Neural cell (in vitro differentiated cells): ENCODE measurements around the gene C22orf39. TPM values are rescaled to one million over a fixed set of nuclear protein-coding genes. Genes with fewer than 3 reads are reported as not detected.

Experiments
- H2AFZ ChIP-seq: fragments of 200-600, 300-800 bp; sonication (generic), shearing (Covaris generic); 2 replicates; pipeline ENCODE4 v1.6.0; 2014; ENCODE audit warnings: low read depth, mild to moderate bottlenecking, antibody characterized with exemption, low read length, moderate library complexity
- H3F3A ChIP-seq: fragments of 200-600 bp; shearing (Covaris generic); 2 replicates; pipeline ENCODE4 v1.6.1; 2016; ENCODE audit warnings: mild to moderate bottlenecking, moderate library complexity, mixed read lengths, antibody characterized with exemption, low read length; ENCODE audit not compliant: insufficient read depth, poor library complexity, severe bottlenecking
- H3K27ac ChIP-seq: fragments of 200-600, 300-800 bp; sonication (generic), shearing (Covaris generic); 2 replicates; pipeline ENCODE4 v1.5.1; 2014; ENCODE audit warnings: mild to moderate bottlenecking, low read length, moderate library complexity
- H3K27me3 ChIP-seq: fragments of 300-800, 200-600 bp; sonication (generic), shearing (Covaris generic); 2 replicates; pipeline ENCODE4 v1.6.0; 2014; ENCODE audit warnings: mild to moderate bottlenecking, low read depth, low read length, moderate library complexity; ENCODE audit not compliant: insufficient read depth
- H3K36me3 ChIP-seq: fragments of 300-800, 200-600 bp; sonication (generic), shearing (Covaris generic); 2 replicates; pipeline ENCODE4 v1.5.1; 2014; ENCODE audit warnings: mild to moderate bottlenecking, antibody characterized with exemption, low read length, moderate library complexity; ENCODE audit not compliant: insufficient read depth
- H3K4me2 ChIP-seq: fragments of 300-800, 200-600 bp; sonication (generic), shearing (Covaris generic); 2 replicates; pipeline ENCODE4 v1.6.0; 2014; ENCODE audit warnings: mild to moderate bottlenecking, low read length
- H3K4me3 ChIP-seq: fragments of 300-800, 200-600 bp; sonication (generic), shearing (Covaris generic); 2 replicates; pipeline ENCODE4 v1.5.1; 2014; ENCODE audit warnings: mild to moderate bottlenecking, low read length, moderate library complexity
- H3K79me2 ChIP-seq: fragments of 200-600 bp; shearing (Covaris generic); replicated peaks from 2 replicates; pipeline ENCODE4 v1.6.0; 2014; ENCODE audit warnings: mild to moderate bottlenecking, low read length, moderate library complexity; ENCODE audit not compliant: insufficient read depth
- H3K9ac ChIP-seq: fragments of 300-800, 200-600 bp; sonication (generic), shearing (Covaris generic); 2 replicates; pipeline ENCODE4 v1.6.1; 2016; ENCODE audit warnings: mild to moderate bottlenecking, low read length, mixed read lengths
- H3K9me2 ChIP-seq: fragments of 200-600 bp; shearing (Covaris generic); 2 replicates; pipeline ENCODE4 v1.6.1; 2016; ENCODE audit warnings: mild to moderate bottlenecking, low read length, mixed read lengths; ENCODE audit not compliant: insufficient read depth
- H3K9me3 ChIP-seq: fragments of 200-600, 300-800 bp; sonication (generic), shearing (Covaris generic); 2 replicates; pipeline ENCODE4 v1.6.1; 2016; ENCODE audit warnings: mild to moderate bottlenecking, mixed run types, low read length, moderate library complexity, mixed read lengths
- H4K20me1 ChIP-seq: fragments of 200-600 bp; shearing (Covaris generic); 2 replicates; pipeline ENCODE4 v1.6.1; 2016; ENCODE audit warnings: mild to moderate bottlenecking, mixed run types; ENCODE audit not compliant: insufficient read depth
- CTCF ChIP-seq: fragments of 450-650 bp; IDR thresholded peaks from 2 replicates; pipeline ENCODE4 v1.5.1; 2014; ENCODE audit warnings: antibody characterized with exemption, mild to moderate bottlenecking, moderate library complexity; ENCODE audit not compliant: poor library complexity, severe bottlenecking
- EP300 ChIP-seq: fragments of 450-650 bp; conservative IDR thresholded peaks from 2 replicates; pipeline ENCODE4 v1.6.1; 2014; ENCODE audit warnings: antibody characterized with exemption, mild to moderate bottlenecking, moderate library complexity; ENCODE audit not compliant: poor library complexity, severe bottlenecking
- EZH2 ChIP-seq: fragments of 200-600, 300-800 bp; shearing (Covaris generic), sonication (generic); IDR thresholded peaks from 2 replicates; pipeline ENCODE4 v1.6.1; 2014; ENCODE audit warnings: antibody characterized with exemption, low read length, borderline replicate concordance, mild to moderate bottlenecking; ENCODE audit not compliant: insufficient read depth, poor library complexity, severe bottlenecking
- MXI1 ChIP-seq: fragments of 450-650 bp; conservative IDR thresholded peaks from 2 replicates; pipeline ENCODE4 v1.6.1; 2014; ENCODE audit warnings: antibody characterized with exemption, mild to moderate bottlenecking; ENCODE audit not compliant: poor library complexity, severe bottlenecking
- POLR2AphosphoS5 ChIP-seq: IDR thresholded peaks from 2 replicates; pipeline ENCODE4 v1.6.1; 2012
- RAD21 ChIP-seq: fragments of 450-650 bp; conservative IDR thresholded peaks from 2 replicates; pipeline ENCODE4 v1.6.1; 2014; ENCODE audit warnings: antibody characterized with exemption, mild to moderate bottlenecking, moderate library complexity
- REST ChIP-seq: IDR thresholded peaks from 2 replicates; pipeline ENCODE4 v1.6.1; 2012; ENCODE audit warnings: borderline replicate concordance
- SMC3 ChIP-seq: fragments of 450-650 bp; conservative IDR thresholded peaks from 2 replicates; pipeline ENCODE4 v1.6.1; 2014; ENCODE audit warnings: antibody characterized with exemption, mild to moderate bottlenecking, moderate library complexity; ENCODE audit not compliant: poor library complexity
- TAF1 ChIP-seq: IDR thresholded peaks from 2 replicates; pipeline ENCODE4 v1.6.1; 2012; ENCODE audit warnings: low read depth
- polyA plus RNA-seq: library from polyadenylated mRNA; depleted of rRNA; stranded (reverse); fragments of >200 nt; gene quantifications from 2 replicates; pipeline ENCODE4 v1.2.3, GENCODE V29; 2014

The C22orf39 gene
- polyA plus RNA-seq, 1 donor from 2014 or later: 94.9 TPM

- no peaks in the 10 kb centered on the region for H3K79me2 ChIP-seq
- H3K4me2 ChIP-seq: no peak overlapping the region
- no peak overlapping the region for H3K27ac ChIP-seq
- no peaks in the 10 kb centered on the region for H3K9me2 ChIP-seq
- TF ChIP-seq POLR2AphosphoS5 (no peak), SMC3 (no peak), REST (no peak), RAD21 (no peak), MXI1 (no peak), EP300 (no peak), EZH2 (no peak), CTCF (no peak), TAF1 (no peak)
- H3K9ac ChIP-seq: no peak overlapping the region
- no peak overlapping the region for H3K4me3 ChIP-seq
- no peaks in the 10 kb centered on the region for H4K20me1 ChIP-seq
- H3F3A ChIP-seq: no peaks in the 10 kb centered on the region
- H2AFZ ChIP-seq: no peak overlapping the region
- H3K27me3 ChIP-seq: no peaks in the 10 kb centered on the region
- H3K36me3 ChIP-seq: no peaks in the 10 kb centered on the region
- no peaks in the 10 kb centered on the region for H3K9me3 ChIP-seq
Observed at GRCh38 chr22:19461506-19461905, 14.0 kb upstream of the C22orf39 start.

DNA sequence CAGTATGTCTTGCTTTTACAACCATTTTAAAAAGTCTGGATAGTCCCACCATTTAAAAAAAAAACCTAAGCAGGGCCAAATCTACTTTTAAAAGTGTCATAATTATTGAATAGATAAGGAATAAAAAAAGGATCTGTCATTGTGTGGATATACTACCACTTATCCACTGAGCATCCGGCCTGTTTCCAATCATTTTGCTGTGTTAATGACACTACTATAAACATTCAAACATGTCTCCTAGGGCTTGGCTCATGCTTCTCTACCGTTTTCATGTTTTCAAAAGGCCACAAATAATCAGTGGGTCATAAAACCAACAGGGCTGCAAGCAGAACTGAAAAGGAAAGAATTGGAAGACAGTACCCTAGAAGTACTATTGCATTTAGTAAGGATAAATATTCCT is 12.5 kb upstream of the C22orf39 start:
- Histone ChIP-seq H3K36me3 (peaks cover 7% of the 10 kb centered on the region), H3K4me3 (no peak overlapping the region), H3K4me2 (no peak overlapping the region), H3K27me3 (no peaks in the 10 kb centered on the region), H3F3A (no peaks in the 10 kb centered on the region), H4K20me1 (no peaks in the 10 kb centered on the region), H3K9me3 (no peaks in the 10 kb centered on the region), H3K27ac (no peak overlapping the region), H3K9me2 (no peaks in the 10 kb centered on the region), H2AFZ (no peak overlapping the region), H3K9ac (no peak overlapping the region), H3K79me2 (no peaks in the 10 kb centered on the region)
- no peak for TF ChIP-seq RAD21
- TF ChIP-seq SMC3: no peak
- no peak for TF ChIP-seq CTCF
- TF ChIP-seq TAF1: no peak
- no peak for TF ChIP-seq REST
- no peak for TF ChIP-seq POLR2AphosphoS5
- no peak for TF ChIP-seq EP300
- no peak for TF ChIP-seq MXI1
